Peyer's patch (tissue), 4 donors: ENCODE results near the gene MALL.

ENCODE experiments used
- POLR2A ChIP-seq, 2 donors: fragments of 450-650 bp; IDR thresholded peaks; one replicate each; pipeline ENCODE4 v1.5.1; 2017; ENCODE audit warnings: antibody characterized with exemption in 2 of 2, mild to moderate bottlenecking in 2 of 2, moderate library complexity in 2 of 2
- TF ChIP-seq, protein P1 (sequence below), 6 experiments: fragments of 450-650 bp in 4 of 6; fragments of 200-600 bp in 2 of 6; sonication (generic) in 1 of 6; IDR thresholded peaks; one replicate each; pipeline ENCODE4 v1.5.1; 2017 to 2019; ENCODE audit warnings: antibody characterized with exemption in 6 of 6, mild to moderate bottlenecking in 3 of 6, moderate library complexity in 1 of 6

GRCh38 chr2:110157153-110157793, 41.7 kb upstream of the MALL start:
- TF ChIP-seq, protein P1, sequence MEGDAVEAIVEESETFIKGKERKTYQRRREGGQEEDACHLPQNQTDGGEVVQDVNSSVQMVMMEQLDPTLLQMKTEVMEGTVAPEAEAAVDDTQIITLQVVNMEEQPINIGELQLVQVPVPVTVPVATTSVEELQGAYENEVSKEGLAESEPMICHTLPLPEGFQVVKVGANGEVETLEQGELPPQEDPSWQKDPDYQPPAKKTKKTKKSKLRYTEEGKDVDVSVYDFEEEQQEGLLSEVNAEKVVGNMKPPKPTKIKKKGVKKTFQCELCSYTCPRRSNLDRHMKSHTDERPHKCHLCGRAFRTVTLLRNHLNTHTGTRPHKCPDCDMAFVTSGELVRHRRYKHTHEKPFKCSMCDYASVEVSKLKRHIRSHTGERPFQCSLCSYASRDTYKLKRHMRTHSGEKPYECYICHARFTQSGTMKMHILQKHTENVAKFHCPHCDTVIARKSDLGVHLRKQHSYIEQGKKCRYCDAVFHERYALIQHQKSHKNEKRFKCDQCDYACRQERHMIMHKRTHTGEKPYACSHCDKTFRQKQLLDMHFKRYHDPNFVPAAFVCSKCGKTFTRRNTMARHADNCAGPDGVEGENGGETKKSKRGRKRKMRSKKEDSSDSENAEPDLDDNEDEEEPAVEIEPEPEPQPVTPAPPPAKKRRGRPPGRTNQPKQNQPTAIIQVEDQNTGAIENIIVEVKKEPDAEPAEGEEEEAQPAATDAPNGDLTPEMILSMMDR (IDR thresholded peaks at IDR 0.05): peak in 5 of 6 experiments; percentile 39 to 96 (median 93)
- TF ChIP-seq POLR2A (IDR thresholded peaks at IDR 0.05): no peak
